ENCODE measurements around the gene EFCAB5. TPM values are rescaled to one million over a fixed set of nuclear protein-coding genes. Genes with fewer than 3 reads are reported as not detected.
"Not testable (repeated sequence)": the region's sequence is repeated elsewhere in the genome, so short reads cannot be mapped to it uniquely, and the experiment has no call there.

Gene EFCAB5
- total RNA-seq, 2 donors from 2014 or later, result 1.3 to 1.6 TPM

DNA sequence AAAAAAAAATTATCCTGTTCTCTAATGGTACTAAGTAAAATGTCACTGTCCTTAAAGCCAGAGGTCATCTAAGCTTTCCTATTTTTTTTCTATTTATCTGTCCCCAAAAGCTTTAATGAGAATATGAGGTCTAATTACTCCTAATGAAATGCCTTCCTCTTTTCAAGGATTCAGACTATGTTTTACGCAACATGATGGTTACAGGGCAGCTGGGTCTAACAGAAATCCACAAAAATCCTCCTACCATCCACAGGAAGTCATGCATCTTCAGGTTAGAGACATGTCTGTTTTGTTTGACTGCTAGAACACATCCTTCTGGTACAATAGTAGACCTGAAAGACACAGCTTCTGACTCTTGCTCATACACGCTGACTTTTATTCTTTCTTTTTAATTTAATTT is 145.5 kb downstream of the EFCAB5 start:
- H3K9me3 ChIP-seq, result no peaks in the 10 kb centered on the region
- no peaks in the 10 kb centered on the region for H3K4me1 ChIP-seq
- H3K9ac ChIP-seq (ENCODE audit: low read depth in 2 of 2, low read length in 2 of 2), result no peak overlapping the region
- H3K36me3 ChIP-seq, result no peaks in the 10 kb centered on the region
- H3K27ac ChIP-seq, result no peak overlapping the region
- no peak for TF ChIP-seq CTCF (IDR thresholded peaks at IDR 0.05)
- H3K27me3 ChIP-seq, result no peaks in the 10 kb centered on the region
- no peak overlapping the region for H3K4me3 ChIP-seq
- no peak for DNase-seq
- intact Hi-C loops (cut with DNase I), result no loop called here

GRCh38 chr17:30087431-30087830 is 146.0 kb downstream of the EFCAB5 start:
- H3K36me3 ChIP-seq; DNase-seq; H3K27ac ChIP-seq; H3K27me3 ChIP-seq; H3K9me3 ChIP-seq; intact Hi-C loops (cut with DNase I); H3K4me1 ChIP-seq; H3K4me3 ChIP-seq; H3K9ac ChIP-seq (ENCODE audit: low read depth in 2 of 2, low read length in 2 of 2): not testable (repeated sequence)

GRCh38 chr17:30091121-30091670 is 149.8 kb downstream of the EFCAB5 start:
- no peak for TF ChIP-seq CTCF (IDR thresholded peaks at IDR 0.05)
- no peaks in the 10 kb centered on the region for H3K9me3 ChIP-seq
- H3K4me3 ChIP-seq, result no peak overlapping the region
- H3K9ac ChIP-seq (ENCODE audit: low read depth in 2 of 2, low read length in 2 of 2), result no peak overlapping the region
- intact Hi-C loops (cut with DNase I), result loop anchor here (10.0 kb wide), 1 partner anchor 156 kb away; the partner anchor contains the start of gene SSH2
- no peaks in the 10 kb centered on the region for H3K27me3 ChIP-seq
- no peak overlapping the region for H3K27ac ChIP-seq
- DNase-seq, result no peak
- no peaks in the 10 kb centered on the region for H3K4me1 ChIP-seq
- no peaks in the 10 kb centered on the region for H3K36me3 ChIP-seq

DNA sequence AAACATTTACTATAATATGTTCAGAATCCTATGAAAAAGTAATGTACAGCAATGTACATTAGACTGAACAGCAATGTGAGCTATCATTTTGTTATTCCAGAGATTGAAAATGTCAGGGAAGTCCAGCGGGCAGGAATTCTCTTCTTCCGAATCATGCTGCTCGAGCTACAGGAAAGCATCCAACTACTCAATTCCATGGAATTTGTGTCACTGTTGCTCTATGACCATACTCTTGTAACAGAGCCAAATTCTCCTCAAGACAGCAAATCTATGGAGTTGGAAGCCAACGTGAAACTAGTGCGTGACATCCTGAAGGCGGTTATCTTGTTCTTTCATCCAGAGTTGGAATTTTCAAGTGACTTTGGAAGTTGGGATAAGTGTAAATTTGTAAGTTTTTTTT is 150.3 kb downstream of the EFCAB5 start:
- intact Hi-C loops (cut with DNase I), result loop anchor here (10.0 kb wide), 1 partner anchor 157 kb away; the partner anchor contains the start of gene SSH2
- TF ChIP-seq CTCF (IDR thresholded peaks at IDR 0.05), result no peak
- Histone ChIP-seq H3K9ac (ENCODE audit: low read depth in 2 of 2, low read length in 2 of 2) (no peak overlapping the region), H3K4me3 (no peak overlapping the region), H3K36me3 (no peaks in the 10 kb centered on the region), H3K27ac (no peak overlapping the region), H3K4me1 (no peaks in the 10 kb centered on the region), H3K27me3 (no peaks in the 10 kb centered on the region), H3K9me3 (no peaks in the 10 kb centered on the region)
- no peak for DNase-seq

DNA sequence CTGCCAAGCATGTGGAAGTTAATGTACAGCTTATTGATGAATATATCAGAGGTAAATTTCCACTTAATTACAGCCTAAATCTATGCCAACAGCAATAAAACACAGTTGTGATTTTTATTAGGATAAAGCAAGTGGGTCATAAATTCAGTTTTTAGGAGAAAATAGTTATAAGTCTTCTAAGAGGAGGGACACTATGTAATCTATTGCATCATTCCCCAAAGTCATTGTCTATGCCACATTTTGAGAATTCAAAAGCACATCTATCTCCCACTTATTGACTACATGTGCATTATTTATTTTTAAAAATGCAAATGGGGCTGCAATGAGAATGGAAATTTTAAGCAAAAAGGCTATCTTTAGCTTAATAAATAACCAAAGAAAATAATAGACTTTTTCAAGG is 151.5 kb downstream of the EFCAB5 start:
- Histone ChIP-seq H3K4me1 (no peaks in the 10 kb centered on the region), H3K27me3 (no peaks in the 10 kb centered on the region), H3K9me3 (no peaks in the 10 kb centered on the region), H3K4me3 (no peak overlapping the region), H3K36me3 (no peaks in the 10 kb centered on the region), H3K27ac (no peak overlapping the region), H3K9ac (ENCODE audit: low read depth in 2 of 2, low read length in 2 of 2) (no peak overlapping the region)
- no peak for DNase-seq
- no peak for TF ChIP-seq CTCF (IDR thresholded peaks at IDR 0.05)
- intact Hi-C loops (cut with DNase I), result loop anchor here (10.0 kb wide), 1 partner anchor 158 kb away; the partner anchor contains the start of gene SSH2

GRCh38 chr17:30093463-30094147 is 152.2 kb downstream of the EFCAB5 start:
- Histone ChIP-seq H3K27me3 (no peaks in the 10 kb centered on the region), H3K36me3 (no peaks in the 10 kb centered on the region), H3K9ac (ENCODE audit: low read depth in 2 of 2, low read length in 2 of 2) (no peak overlapping the region), H3K4me3 (no peak overlapping the region), H3K27ac (no peak overlapping the region), H3K4me1 (no peaks in the 10 kb centered on the region), H3K9me3 (no peaks in the 10 kb centered on the region)
- TF ChIP-seq CTCF (IDR thresholded peaks at IDR 0.05), result peak; percentile 79
- DNase-seq, result peak; percentile 40
- intact Hi-C loops (cut with DNase I), result loop anchor here (2.0 to 10.0 kb wide), 2 partner anchors 65 to 159 kb away; partner anchors contain the start of gene SSH2

Data from colonic mucosa (tissue), 4 donors.